ENCODE data around the gene ADGRA3.
"Not testable (repeated sequence)": the region's sequence is repeated elsewhere in the genome, so short reads cannot be mapped to it uniquely, and the experiment has no call there.

- not testable (repeated sequence) for TF ChIP-seq CTCF, POLR2AphosphoS5, POLR2A (IDR thresholded peaks at IDR 0.05)
Observed at GRCh38 chr4:22475311-22475646, 40.6 kb downstream of the ADGRA3 start.
